ENCODE data around the gene SH3TC2.

Gene SH3TC2

DNA sequence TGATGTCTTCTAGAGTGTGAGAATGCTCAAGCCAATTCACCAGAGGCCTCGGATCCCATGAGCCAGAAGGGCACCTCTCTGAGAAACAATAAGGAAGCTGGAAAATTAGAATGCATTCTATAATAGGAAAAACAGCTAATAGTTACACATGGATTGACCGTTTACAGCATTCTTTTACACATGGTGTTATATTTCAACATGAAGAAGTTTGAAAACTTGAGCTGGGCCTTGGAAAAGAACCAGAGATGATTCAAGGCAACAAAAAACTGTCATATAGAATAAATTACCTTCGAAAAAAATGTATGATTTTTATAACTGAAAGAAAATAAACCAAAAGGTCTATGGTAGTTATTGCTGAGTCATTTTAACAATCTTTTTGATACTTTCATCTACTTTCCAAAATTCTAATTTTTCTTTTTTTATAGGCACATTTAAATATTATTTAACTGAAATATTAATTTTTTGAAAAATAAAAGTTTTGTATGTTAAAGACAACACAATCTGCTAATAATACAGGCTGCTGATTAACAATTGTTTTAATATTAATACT, 6.2 kb downstream of the SH3TC2 start:
- H2AFZ ChIP-seq = no peak overlapping the region
- no peaks in the 10 kb centered on the region for H3K9me3 ChIP-seq (ENCODE audit: control insufficient read depth, low read length)
- H3K27ac ChIP-seq = no peak overlapping the region
- H3K27me3 ChIP-seq (ENCODE audit: control insufficient read depth, insufficient read depth, low read length) = no peaks in the 10 kb centered on the region
- no peak for TF ChIP-seq CTCF (IDR thresholded peaks at IDR 0.05)
- no peaks in the 10 kb centered on the region for H3K36me3 ChIP-seq (ENCODE audit: control insufficient read depth, insufficient read depth, low read length)
- no peaks in the 10 kb centered on the region for H3K4me1 ChIP-seq
- H3K79me2 ChIP-seq = no peaks in the 10 kb centered on the region
- no peak overlapping the region for H3K4me3 ChIP-seq (ENCODE audit: low read depth, low read length)
- H3K4me2 ChIP-seq (ENCODE audit: low read length) = no peak overlapping the region
- no peak overlapping the region for H3K9ac ChIP-seq

DNA sequence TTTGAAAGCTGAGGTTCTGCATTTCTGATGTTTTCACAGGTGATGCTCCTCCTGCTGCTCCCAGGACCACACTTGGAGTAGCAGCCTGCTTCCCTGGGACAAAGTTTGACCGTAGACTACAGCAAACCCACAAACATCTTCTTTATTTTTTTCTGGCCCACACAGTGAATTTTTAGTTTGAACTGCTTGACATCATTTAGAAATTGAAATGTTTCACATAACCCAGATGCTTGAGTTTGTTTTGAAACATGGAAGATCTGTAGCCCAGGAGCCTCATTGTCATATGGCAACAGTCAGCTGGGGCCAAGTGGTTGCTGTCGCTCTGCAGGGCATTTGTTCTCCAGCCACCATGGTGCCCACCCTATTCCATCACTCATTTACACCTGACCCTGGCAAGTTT, 8.4 kb downstream of the SH3TC2 start:
- Histone ChIP-seq H3K9me3 (ENCODE audit: control insufficient read depth, low read length) (no peaks in the 10 kb centered on the region), H3K79me2 (no peaks in the 10 kb centered on the region), H3K4me3 (ENCODE audit: low read depth, low read length) (no peak overlapping the region), H3K27ac (no peak overlapping the region), H3K9ac (no peak overlapping the region), H3K27me3 (ENCODE audit: control insufficient read depth, insufficient read depth, low read length) (no peaks in the 10 kb centered on the region), H3K4me2 (ENCODE audit: low read length) (no peak overlapping the region), H3K36me3 (ENCODE audit: control insufficient read depth, insufficient read depth, low read length) (no peaks in the 10 kb centered on the region), H3K4me1 (no peaks in the 10 kb centered on the region), H2AFZ (no peak overlapping the region)
- no peak for TF ChIP-seq CTCF (IDR thresholded peaks at IDR 0.05)

DNA sequence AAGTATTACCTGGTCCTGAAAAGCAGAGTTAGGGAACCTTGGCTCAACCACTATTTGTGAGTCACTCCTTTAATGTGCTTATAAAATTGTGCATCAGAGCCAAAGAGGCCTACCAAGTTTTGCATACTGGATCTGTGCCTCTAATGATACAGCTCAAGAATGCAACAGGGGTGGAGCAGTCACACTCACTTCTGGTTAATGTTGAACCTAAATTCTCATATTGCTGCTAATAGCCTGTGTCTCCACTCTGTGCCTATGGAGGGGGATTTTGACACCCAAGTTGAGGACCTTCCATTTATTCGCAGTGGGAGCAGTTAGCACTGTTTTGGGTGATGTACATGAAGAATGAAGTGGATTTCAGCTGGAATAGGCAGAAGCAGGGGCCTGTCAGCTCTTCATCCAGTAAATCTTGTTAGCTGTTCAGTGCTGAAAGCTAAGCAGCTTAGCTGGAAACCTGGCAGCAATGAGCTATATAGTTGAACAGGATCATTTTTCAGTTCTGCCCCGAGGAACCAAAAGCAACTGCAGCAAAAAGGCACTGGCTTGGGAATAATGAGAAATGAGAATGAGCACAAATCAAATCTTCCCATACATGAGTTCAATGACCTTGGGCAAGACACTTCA, 9.7 kb downstream of the SH3TC2 start:
- no peak overlapping the region for H3K27ac ChIP-seq
- no peak overlapping the region for H3K9ac ChIP-seq
- H2AFZ ChIP-seq = no peak overlapping the region
- H3K9me3 ChIP-seq (ENCODE audit: control insufficient read depth, low read length) = no peaks in the 10 kb centered on the region
- H3K27me3 ChIP-seq (ENCODE audit: control insufficient read depth, insufficient read depth, low read length) = no peaks in the 10 kb centered on the region
- no peak for TF ChIP-seq CTCF (IDR thresholded peaks at IDR 0.05)
- H3K36me3 ChIP-seq (ENCODE audit: control insufficient read depth, insufficient read depth, low read length) = no peaks in the 10 kb centered on the region
- no peaks in the 10 kb centered on the region for H3K4me1 ChIP-seq
- H3K4me2 ChIP-seq (ENCODE audit: low read length) = no peak overlapping the region
- no peak overlapping the region for H3K4me3 ChIP-seq (ENCODE audit: low read depth, low read length)
- no peaks in the 10 kb centered on the region for H3K79me2 ChIP-seq

GRCh38 chr5:149049371-149049781, 13.5 kb downstream of the SH3TC2 start:
- Histone ChIP-seq H3K9ac (no peak overlapping the region), H3K36me3 (ENCODE audit: control insufficient read depth, insufficient read depth, low read length) (no peaks in the 10 kb centered on the region), H3K27me3 (ENCODE audit: control insufficient read depth, insufficient read depth, low read length) (no peaks in the 10 kb centered on the region), H3K4me1 (no peaks in the 10 kb centered on the region), H3K9me3 (ENCODE audit: control insufficient read depth, low read length) (no peaks in the 10 kb centered on the region), H3K27ac (no peak overlapping the region), H2AFZ (no peak overlapping the region), H3K4me2 (ENCODE audit: low read length) (no peak overlapping the region), H3K79me2 (no peaks in the 10 kb centered on the region), H3K4me3 (ENCODE audit: low read depth, low read length) (no peak overlapping the region)
- no peak for TF ChIP-seq CTCF (IDR thresholded peaks at IDR 0.05)

GRCh38 chr5:149048811-149049210, 14.1 kb downstream of the SH3TC2 start:
- TF ChIP-seq CTCF (IDR thresholded peaks at IDR 0.05) = no peak

More at GRCh38 chr5:149048811-149049210, 14.1 kb downstream of the SH3TC2 start:
- no peak overlapping the region for H3K4me3 ChIP-seq (ENCODE audit: low read depth, low read length)
- no peak overlapping the region for H2AFZ ChIP-seq
- H3K79me2 ChIP-seq = no peaks in the 10 kb centered on the region
- no peak overlapping the region for H3K9ac ChIP-seq
- no peak overlapping the region for H3K4me2 ChIP-seq (ENCODE audit: low read length)
- no peak overlapping the region for H3K27ac ChIP-seq
- no peaks in the 10 kb centered on the region for H3K27me3 ChIP-seq (ENCODE audit: control insufficient read depth, insufficient read depth, low read length)
- no peaks in the 10 kb centered on the region for H3K9me3 ChIP-seq (ENCODE audit: control insufficient read depth, low read length)
- no peaks in the 10 kb centered on the region for H3K4me1 ChIP-seq
- no peaks in the 10 kb centered on the region for H3K36me3 ChIP-seq (ENCODE audit: control insufficient read depth, insufficient read depth, low read length)
